Measurements from ENCODE around the gene FMNL2. TPM values are rescaled to one million over a fixed set of nuclear protein-coding genes. Genes with fewer than 3 reads are reported as not detected.

FMNL2 gene
- total and polyA plus RNA-seq, 2 experiments from 2014 or later = 16.5 to 45.4 TPM

DNA sequence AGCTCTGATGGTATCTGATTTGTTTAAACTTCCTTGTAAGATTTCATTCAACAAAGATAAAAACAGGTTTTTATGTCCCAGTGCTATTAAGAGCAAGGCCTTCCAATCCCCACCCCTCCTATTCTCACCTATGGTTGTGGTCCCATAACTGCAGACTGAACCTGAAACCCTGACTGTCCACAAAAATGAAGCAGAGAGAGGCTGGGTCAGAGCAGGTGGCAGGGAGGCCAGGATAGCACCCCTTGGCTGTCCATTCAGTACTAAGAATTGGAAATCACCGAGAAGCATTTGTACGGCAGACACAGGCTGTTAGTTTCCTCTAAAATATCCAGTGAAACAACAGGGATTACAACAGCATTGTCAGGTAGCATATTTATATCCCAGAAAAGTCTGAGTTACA lies 37.3 kb upstream of the FMNL2 start:
- Histone ChIP-seq H3K4me3 (no peak overlapping the region), H2AFZ (no peak overlapping the region), H3K27ac (ENCODE audit: low read depth) (no peak overlapping the region), H4K20me1 (replicated peaks; ENCODE audit: insufficient read depth) (no peaks in the 10 kb centered on the region), H3F3A (replicated peaks; ENCODE audit: low read depth) (no peaks in the 10 kb centered on the region), H3K79me2 (replicated peaks; ENCODE audit: insufficient read depth) (no peaks in the 10 kb centered on the region), H3K36me3 (ENCODE audit: insufficient read depth) (no peaks in the 10 kb centered on the region), H3K4me1 (ENCODE audit: insufficient read depth) (0 out of 2 replicates have a peak, but pooled peaks cover 4% of the 10 kb centered on the region), H3K4me2 (no peak overlapping the region), H3K9me2 (ENCODE audit: insufficient read depth) (no peaks in the 10 kb centered on the region), H3K27me3 (ENCODE audit: insufficient read depth) (no peaks in the 10 kb centered on the region)
- Mint-ChIP-seq H3K27me3 (ENCODE audit: insufficient read depth, low read depth, poor library complexity) (peaks cover 2% of the 10 kb centered on the region), H3K36me3 (ENCODE audit: low read depth) (no peaks in the 10 kb centered on the region), H3K27ac (no peak overlapping the region), H3K9me3 (no peaks in the 10 kb centered on the region), H3K4me1 (peaks cover 2% of the 10 kb centered on the region; the same call in 2 of the 3 replicates), H3K4me3 (no peak overlapping the region)
- no peak for DNase-seq (ENCODE audit: low spot score)
- TF ChIP-seq STAT1 (IDR thresholded peaks at IDR 0.05; ENCODE audit: unreplicated experiment) (no peak), EZH2 (IDR thresholded peaks at IDR 0.05; ENCODE audit: low read depth, unreplicated experiment) (no peak), POLR2AphosphoS5 (IDR thresholded peaks at IDR 0.05; ENCODE audit: low read depth) (no peak), CREB1 (CRISPR knock-in tag; IDR thresholded peaks at IDR 0.05; ENCODE audit: low read depth) (no peak), ZNF331 (CRISPR knock-in tag; IDR thresholded peaks at IDR 0.05; ENCODE audit: low read depth) (no peak), ZNF114 (CRISPR knock-in tag; IDR thresholded peaks at IDR 0.05) (no peak), NANOG (IDR thresholded peaks at IDR 0.05; ENCODE audit: borderline replicate concordance) (no peak), JUNB (IDR thresholded peaks at IDR 0.05; ENCODE audit: unreplicated experiment) (no peak), EZH2phosphoT487 (IDR thresholded peaks at IDR 0.05; ENCODE audit: unreplicated experiment) (no peak)
- TF ChIP-seq, protein P1, sequence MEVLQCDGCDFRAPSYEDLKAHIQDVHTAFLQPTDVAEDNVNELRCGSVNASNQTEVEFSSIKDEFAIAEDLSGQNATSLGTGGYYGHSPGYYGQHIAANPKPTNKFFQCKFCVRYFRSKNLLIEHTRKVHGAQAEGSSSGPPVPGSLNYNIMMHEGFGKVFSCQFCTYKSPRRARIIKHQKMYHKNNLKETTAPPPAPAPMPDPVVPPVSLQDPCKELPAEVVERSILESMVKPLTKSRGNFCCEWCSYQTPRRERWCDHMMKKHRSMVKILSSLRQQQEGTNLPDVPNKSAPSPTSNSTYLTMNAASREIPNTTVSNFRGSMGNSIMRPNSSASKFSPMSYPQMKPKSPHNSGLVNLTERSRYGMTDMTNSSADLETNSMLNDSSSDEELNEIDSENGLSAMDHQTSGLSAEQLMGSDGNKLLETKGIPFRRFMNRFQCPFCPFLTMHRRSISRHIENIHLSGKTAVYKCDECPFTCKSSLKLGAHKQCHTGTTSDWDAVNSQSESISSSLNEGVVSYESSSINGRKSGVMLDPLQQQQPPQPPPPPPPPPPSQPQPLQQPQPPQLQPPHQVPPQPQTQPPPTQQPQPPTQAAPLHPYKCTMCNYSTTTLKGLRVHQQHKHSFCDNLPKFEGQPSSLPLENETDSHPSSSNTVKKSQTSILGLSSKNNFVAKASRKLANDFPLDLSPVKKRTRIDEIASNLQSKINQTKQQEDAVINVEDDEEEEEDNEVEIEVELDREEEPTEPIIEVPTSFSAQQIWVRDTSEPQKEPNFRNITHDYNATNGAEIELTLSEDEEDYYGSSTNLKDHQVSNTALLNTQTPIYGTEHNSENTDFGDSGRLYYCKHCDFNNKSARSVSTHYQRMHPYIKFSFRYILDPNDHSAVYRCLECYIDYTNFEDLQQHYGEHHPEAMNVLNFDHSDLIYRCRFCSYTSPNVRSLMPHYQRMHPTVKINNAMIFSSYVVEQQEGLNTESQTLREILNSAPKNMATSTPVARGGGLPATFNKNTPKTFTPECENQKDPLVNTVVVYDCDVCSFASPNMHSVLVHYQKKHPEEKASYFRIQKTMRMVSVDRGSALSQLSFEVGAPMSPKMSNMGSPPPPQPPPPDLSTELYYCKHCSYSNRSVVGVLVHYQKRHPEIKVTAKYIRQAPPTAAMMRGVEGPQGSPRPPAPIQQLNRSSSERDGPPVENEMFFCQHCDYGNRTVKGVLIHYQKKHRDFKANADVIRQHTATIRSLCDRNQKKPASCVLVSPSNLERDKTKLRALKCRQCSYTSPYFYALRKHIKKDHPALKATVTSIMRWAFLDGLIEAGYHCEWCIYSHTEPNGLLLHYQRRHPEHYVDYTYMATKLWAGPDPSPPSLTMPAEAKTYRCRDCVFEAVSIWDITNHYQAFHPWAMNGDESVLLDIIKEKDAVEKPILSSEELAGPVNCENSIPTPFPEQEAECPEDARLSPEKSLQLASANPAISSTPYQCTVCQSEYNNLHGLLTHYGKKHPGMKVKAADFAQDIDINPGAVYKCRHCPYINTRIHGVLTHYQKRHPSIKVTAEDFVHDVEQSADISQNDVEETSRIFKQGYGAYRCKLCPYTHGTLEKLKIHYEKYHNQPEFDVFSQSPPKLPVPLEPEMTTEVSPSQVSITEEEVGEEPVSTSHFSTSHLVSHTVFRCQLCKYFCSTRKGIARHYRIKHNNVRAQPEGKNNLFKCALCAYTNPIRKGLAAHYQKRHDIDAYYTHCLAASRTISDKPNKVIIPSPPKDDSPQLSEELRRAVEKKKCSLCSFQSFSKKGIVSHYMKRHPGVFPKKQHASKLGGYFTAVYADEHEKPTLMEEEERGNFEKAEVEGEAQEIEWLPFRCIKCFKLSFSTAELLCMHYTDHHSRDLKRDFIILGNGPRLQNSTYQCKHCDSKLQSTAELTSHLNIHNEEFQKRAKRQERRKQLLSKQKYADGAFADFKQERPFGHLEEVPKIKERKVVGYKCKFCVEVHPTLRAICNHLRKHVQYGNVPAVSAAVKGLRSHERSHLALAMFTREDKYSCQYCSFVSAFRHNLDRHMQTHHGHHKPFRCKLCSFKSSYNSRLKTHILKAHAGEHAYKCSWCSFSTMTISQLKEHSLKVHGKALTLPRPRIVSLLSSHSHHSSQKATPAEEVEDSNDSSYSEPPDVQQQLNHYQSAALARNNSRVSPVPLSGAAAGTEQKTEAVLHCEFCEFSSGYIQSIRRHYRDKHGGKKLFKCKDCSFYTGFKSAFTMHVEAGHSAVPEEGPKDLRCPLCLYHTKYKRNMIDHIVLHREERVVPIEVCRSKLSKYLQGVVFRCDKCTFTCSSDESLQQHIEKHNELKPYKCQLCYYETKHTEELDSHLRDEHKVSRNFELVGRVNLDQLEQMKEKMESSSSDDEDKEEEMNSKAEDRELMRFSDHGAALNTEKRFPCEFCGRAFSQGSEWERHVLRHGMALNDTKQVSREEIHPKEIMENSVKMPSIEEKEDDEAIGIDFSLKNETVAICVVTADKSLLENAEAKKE (CRISPR knock-in tag; IDR thresholded peaks at IDR 0.05) = no peak
- TF ChIP-seq, protein P2, sequence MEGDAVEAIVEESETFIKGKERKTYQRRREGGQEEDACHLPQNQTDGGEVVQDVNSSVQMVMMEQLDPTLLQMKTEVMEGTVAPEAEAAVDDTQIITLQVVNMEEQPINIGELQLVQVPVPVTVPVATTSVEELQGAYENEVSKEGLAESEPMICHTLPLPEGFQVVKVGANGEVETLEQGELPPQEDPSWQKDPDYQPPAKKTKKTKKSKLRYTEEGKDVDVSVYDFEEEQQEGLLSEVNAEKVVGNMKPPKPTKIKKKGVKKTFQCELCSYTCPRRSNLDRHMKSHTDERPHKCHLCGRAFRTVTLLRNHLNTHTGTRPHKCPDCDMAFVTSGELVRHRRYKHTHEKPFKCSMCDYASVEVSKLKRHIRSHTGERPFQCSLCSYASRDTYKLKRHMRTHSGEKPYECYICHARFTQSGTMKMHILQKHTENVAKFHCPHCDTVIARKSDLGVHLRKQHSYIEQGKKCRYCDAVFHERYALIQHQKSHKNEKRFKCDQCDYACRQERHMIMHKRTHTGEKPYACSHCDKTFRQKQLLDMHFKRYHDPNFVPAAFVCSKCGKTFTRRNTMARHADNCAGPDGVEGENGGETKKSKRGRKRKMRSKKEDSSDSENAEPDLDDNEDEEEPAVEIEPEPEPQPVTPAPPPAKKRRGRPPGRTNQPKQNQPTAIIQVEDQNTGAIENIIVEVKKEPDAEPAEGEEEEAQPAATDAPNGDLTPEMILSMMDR (conservative IDR thresholded peaks at IDR 0.05; ENCODE audit: low read depth in 2 of 2) = no peak
- TF ChIP-seq, protein P3, sequence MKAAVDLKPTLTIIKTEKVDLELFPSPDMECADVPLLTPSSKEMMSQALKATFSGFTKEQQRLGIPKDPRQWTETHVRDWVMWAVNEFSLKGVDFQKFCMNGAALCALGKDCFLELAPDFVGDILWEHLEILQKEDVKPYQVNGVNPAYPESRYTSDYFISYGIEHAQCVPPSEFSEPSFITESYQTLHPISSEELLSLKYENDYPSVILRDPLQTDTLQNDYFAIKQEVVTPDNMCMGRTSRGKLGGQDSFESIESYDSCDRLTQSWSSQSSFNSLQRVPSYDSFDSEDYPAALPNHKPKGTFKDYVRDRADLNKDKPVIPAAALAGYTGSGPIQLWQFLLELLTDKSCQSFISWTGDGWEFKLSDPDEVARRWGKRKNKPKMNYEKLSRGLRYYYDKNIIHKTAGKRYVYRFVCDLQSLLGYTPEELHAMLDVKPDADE (IDR thresholded peaks at IDR 0.05) = no peak
- TF ChIP-seq, protein P4, sequence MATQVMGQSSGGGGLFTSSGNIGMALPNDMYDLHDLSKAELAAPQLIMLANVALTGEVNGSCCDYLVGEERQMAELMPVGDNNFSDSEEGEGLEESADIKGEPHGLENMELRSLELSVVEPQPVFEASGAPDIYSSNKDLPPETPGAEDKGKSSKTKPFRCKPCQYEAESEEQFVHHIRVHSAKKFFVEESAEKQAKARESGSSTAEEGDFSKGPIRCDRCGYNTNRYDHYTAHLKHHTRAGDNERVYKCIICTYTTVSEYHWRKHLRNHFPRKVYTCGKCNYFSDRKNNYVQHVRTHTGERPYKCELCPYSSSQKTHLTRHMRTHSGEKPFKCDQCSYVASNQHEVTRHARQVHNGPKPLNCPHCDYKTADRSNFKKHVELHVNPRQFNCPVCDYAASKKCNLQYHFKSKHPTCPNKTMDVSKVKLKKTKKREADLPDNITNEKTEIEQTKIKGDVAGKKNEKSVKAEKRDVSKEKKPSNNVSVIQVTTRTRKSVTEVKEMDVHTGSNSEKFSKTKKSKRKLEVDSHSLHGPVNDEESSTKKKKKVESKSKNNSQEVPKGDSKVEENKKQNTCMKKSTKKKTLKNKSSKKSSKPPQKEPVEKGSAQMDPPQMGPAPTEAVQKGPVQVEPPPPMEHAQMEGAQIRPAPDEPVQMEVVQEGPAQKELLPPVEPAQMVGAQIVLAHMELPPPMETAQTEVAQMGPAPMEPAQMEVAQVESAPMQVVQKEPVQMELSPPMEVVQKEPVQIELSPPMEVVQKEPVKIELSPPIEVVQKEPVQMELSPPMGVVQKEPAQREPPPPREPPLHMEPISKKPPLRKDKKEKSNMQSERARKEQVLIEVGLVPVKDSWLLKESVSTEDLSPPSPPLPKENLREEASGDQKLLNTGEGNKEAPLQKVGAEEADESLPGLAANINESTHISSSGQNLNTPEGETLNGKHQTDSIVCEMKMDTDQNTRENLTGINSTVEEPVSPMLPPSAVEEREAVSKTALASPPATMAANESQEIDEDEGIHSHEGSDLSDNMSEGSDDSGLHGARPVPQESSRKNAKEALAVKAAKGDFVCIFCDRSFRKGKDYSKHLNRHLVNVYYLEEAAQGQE (IDR thresholded peaks at IDR 0.05; ENCODE audit: unreplicated experiment) = no peak
- no peak for ATAC-seq
